GM23248 (cell line): ENCODE results near the gene COL23A1.

Experiments
- EZH2 ChIP-seq: fragments of 200-600 bp; sonication (generic); IDR thresholded peaks from 2 replicates; pipeline ENCODE4 v1.6.1; 2018; ENCODE audit warnings: antibody characterized with exemption, mild to moderate bottlenecking; ENCODE audit not compliant: insufficient read depth, poor library complexity, severe bottlenecking
- EZH2phosphoT487 ChIP-seq: fragments of 200-600 bp; sonication (generic); IDR thresholded peaks from 2 replicates; pipeline ENCODE4 v1.6.1; 2018; ENCODE audit warnings: antibody characterized with exemption, moderate library complexity, mild to moderate bottlenecking, low read depth; ENCODE audit not compliant: insufficient read depth

DNA sequence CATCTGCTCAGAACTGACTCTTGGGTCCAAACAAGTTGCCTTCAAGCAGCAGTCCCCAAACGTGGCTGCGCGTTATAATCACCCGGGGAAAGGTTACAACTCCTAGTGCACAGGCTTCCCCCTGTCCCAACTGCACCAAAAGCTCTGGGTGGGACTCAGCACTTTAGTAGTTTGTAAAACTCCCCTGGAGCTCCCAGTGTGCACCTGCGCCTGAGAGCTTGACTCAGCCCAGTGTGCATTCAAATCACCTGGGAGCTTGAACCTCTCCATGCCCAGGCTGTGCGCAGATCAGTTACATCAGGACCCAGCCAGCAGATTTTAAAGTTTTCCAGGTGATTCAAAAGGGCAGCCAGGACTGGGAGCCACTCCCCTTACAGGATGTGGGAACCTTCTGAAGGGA is 151.4 kb downstream of the COL23A1 start:
- TF ChIP-seq EZH2 (no peak), EZH2phosphoT487 (no peak)
